ENCODE data around the gene KRTAP4-7. TPM values are rescaled to one million over a fixed set of nuclear protein-coding genes. Genes with fewer than 3 reads are reported as not detected.

KRTAP4-7 gene
- total RNA-seq (2022; extraction: Qiagen RNA extraction), result not detected in 5 replicates

DNA sequence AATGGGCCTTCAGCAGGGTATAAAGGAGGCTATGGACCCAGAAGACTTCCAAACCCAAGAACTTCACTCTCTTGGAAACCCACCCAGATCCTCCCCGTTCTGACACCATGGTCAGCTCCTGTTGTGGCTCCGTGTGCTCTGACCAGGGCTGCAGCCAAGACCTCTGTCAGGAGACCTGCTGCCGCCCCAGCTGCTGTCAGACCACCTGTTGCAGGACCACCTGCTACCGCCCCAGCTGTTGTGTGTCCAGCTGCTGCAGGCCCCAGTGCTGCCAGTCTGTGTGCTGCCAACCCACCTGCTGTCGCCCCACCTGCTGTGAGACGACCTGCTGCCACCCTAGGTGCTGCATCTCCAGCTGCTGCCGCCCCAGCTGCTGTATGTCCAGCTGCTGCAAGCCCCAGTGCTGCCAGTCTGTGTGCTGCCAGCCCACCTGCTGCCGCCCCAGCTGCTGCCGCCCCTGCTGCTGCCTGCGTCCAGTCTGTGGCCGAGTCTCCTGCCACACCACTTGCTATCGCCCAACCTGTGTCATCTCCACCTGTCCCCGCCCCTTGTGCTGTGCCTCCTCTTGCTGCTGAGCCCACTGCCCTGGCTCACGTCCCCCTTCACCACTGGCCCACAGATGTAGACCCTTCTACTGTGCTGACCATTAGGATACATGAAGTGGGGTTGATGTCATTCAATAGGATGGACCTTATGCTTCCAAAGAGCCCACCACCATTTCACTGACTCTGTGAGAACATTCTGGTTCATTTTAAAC is at the start of gene KRTAP4-7:
Gene KRTAP4-7 (plus strand): TSS at position 51 of the 757 bp plus-strand sequence. CDS start 57 bp downstream, at position 108.

DNA sequence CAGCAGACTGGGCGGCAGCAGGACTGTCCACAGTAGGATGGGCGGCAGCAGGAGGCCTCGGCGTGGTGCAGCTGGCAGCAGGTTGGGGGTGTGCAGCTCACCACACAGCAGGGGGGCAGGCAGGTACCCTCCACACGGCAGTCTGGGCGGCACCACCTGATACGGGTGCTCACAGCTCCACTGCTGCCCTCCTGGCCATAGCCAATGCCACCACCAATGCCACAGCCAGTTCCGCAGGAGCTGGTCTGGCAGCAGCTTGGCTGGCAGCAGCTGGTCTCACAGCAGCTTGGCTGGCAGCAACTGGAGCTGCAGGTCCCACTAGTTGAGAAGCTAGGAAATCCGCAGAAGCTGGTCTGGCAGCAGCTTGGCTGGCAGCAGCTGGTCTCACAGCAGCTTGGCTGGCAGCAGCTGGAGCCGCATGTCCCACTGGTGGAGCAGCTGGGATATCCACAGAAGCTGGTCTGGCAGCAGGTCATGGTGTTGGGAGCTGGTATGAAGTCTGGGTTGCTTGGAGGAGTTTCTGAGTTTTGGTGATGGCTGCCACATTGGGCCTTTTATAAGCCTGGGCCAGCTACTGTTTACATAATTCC is 49.5 kb upstream of the KRTAP4-7 start, which contains the start of gene KRTAP1-3:
Gene KRTAP1-3 (minus strand): TSS at position 529 of the 590 bp plus-strand sequence. CDS start 53 bp downstream, at position 476.

DNA sequence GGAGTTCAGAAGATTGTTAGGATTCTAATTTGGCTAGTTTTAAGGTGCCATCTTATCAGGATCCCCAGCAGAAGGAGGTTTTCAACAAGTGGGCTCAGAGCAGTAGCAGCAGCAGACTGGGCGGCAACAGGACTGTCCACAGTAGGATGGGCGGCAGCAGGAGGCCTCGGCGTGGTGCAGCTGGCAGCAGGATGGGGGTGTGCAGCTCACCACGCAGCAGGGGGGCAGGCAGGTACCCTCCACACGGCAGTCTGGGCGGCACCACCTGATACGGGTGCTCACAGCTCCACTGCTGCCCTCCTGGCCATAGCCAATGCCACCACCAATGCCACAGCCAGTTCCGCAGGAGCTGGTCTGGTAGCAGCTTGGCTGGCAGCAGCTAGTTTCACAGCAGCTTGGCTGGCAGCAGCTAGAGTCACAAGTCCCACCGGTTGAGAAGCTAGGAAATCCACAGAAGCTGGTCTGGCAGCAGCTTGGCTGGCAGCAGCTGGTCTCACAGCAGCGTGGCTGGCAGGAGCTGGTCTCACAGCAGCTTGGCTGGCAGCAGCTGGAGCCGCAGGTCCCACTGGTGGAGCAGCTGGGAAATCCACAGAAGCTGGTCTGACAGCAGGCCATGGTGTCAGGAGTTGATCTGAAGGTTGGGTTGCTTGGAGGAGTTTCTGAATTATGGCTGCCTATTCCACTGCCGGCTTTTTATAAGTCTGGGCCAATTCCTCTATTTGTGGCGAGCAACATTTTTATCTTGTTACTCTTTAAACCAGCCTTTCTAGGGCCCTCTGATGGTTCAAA is 43.0 kb upstream of the KRTAP4-7 start, which contains the start of gene KRTAP1-1:
Gene KRTAP1-1 (minus strand): TSS at position 668 of the 789 bp plus-strand sequence. CDS start 53 bp downstream, at position 615.

DNA sequence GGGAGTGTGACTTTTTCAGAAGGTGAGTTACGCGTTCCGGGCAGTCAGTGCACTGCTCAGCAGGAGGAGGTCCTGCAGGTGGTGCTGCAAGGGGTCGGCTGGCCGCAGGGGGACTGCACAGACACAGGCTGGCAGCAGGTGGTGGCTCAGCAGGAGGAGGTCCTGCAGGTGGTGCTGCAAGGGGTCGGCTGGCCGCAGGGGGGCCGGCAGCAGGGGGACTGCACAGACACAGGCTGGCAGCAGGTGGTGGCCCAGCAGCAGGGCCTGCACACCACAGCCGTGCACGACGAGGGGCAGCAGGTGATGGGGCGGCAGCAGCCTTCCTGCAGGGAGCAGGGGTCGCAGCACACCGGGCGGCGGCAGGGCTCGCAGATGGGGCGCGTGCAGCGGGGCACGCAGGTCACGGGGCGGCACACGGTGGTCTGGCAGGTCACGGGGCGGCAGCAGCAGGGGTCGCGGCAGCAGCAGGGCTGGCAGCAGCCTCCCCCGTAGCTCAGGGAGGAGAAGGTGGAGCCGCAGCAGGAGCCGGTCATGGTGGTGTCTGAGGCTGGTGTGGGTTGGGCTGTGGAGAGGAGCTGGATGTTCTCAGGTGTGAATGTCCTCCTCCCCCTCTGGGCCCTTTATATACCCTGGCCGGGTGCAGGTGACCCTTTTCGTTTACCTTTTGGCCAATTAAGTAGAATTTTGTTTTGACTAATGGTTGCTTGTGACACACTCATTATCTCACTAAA is 37.0 kb upstream of the KRTAP4-7 start, which contains the start of gene KRTAP2-1:
Gene KRTAP2-1 (minus strand): TSS at position 582 of the 731 bp plus-strand sequence. CDS start 49 bp downstream, at position 533.

DNA sequence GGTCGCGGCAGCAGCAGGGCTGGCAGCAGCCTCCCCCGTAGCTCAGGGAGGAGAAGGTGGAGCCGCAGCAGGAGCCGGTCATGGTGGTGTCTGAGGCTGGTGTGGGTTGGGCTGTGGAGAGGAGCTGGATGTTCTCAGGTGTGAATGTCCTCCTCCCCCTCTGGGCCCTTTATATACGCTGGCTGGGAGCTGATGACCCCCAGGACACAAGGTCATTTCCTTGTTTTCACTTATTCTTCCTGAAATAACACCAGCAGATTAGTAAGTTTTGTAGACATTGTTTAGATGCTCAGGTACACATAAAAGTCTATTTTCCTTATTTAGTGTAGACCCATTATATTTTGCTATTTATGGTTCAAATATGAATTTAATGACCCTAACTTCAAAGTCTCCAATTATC is 28.8 kb upstream of the KRTAP4-7 start, which contains the start of gene KRTAP2-2:
Gene KRTAP2-2 (minus strand): TSS at position 101 of the 400 bp plus-strand sequence. CDS start 19 bp downstream, at position 82.

DNA sequence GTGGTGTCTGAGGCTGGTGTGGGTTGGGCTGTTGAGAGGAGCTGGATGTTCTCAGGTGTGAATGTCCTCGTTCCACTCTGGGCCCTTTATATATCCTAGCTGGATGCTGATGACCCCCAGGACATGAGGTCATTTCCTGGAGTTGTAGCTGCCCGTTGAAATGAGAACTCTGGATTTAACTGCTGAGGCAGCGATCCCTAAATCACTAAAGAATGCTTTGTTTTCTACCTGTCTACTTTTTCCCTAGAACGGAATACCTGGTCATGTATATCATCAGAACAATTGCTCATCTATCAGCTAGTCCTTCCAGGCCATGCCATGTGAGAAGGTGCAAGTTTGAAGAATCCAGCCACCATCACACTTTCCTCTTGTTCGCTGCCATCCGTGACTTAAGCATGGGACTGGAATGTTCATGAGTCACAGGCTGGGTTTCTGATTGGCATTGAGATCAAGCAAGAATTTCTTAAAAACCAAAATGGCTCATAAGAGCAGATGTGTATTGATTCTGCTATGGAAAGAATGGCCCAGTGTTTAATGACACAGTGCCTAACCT is 23.8 kb upstream of the KRTAP4-7 start, which contains the start of gene KRTAP2-3:
Gene KRTAP2-3 (minus strand): TSS at position 63 of the 553 bp plus-strand sequence. CDS start 64 bp downstream, outside the sequence.

DNA sequence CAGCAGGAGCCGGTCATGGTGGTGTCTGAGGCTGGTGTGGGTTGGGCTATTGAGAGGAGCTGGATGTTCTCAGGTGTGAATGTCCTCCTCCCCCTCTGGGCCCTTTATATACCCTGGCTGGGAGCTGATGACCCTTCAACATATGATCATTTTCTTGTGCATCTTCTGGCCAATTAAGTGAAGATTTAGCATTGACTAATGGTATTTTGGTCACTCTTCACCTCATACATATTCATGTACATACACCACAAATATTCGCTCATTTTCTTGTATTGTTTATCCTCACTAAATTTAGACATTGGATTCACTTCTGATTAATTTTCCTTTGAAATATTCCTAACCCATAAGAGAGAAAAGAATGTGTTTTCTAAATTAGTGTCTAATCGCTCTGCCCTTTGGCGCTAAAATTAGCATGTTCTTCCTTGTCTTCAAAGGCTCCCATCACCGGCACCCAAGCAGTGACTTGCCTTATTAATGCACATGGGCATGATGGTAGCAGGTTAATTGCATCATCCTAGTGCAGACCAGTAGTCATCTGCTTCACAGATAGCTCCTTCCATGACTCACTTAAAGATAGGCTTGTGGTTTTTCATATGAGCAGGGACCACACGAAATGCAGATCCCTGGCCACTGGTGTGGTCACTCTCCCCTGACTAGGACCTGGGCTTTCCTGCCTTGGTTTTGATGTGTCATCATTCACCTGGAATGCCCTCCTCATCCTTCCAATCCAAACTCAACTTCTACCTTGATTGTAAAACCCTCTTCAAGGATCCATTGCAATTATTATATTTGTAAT is 17.9 kb upstream of the KRTAP4-7 start, which contains the start of gene KRTAP2-4:
Gene KRTAP2-4 (minus strand): TSS at position 51 of the 796 bp plus-strand sequence. CDS start 34 bp downstream, at position 17.

DNA sequence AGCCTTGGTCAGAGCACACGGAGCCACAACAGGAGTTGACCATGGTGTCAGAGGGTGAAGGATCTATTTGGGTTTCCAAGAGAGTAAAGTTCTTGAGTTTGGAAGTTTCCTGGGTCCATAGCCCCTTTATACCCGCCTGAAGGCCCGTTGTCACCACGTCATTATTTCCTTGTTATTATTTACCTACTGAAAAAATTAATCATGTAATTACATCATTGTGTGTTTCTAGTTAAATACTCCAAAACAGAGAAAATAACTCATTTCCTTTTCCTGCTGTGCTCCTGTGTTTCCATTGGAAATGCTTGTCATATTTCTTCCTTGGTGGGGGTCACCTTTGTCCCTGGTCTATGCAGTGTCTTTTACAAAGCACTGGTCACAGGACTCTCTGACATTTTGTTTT is 14.1 kb downstream of the KRTAP4-7 start, which contains the start of gene KRTAP4-8:
Gene KRTAP4-8 (minus strand): TSS at position 101 of the 400 bp plus-strand sequence. CDS start 58 bp downstream, at position 43.

DNA sequence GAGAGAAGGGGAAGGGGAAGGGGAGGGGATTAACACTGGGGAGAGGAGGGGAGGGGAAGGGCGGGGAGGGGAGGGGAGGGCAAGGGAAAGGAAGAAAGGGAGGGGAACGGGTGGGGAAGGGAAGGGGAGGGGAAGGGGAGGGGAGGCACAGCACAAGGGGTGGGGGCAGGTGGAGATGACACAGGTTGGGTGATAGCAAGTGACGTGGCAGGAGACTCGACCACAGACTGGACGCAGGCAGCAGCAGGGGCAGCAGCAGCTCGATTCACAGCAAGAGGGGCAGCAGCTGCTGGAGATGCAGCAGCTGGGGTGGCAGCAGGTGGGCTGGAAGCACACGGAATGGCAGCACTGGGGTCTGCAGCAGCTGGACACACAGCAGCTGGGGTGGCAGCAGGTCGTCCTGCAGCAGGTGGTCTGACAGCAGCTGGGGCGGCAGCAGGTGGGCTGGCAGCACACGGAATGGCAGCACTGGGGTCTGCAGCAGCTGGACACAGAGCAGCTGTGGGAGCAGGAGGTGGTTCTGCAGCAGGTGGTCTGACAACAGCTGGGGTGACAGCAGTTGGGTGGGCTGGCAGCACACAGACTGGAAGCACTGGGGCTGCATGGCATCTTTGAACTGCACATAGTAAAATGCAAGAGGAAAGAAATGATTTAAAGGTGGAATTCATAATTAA is 17.8 kb downstream of the KRTAP4-7 start, which contains the start of gene KRTAP4-16:
Gene KRTAP4-16 (minus strand): TSS at position 624 of the 674 bp plus-strand sequence. CDS start 0 bp downstream, at position 624.

DNA sequence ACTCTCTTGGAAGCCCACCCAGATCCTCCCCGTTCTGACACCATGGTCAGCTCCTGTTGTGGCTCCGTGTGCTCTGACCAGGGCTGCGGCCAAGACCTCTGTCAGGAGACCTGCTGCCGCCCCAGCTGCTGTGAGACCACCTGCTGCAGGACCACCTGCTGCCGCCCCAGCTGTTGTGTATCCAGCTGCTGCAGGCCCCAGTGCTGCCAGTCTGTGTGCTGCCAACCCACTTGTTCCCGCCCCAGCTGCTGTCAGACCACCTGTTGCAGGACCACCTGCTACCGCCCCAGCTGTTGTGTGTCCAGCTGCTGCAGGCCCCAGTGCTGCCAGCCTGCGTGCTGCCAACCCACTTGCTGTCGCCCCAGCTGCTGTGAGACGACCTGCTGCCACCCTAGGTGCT is 21.4 kb downstream of the KRTAP4-7 start, which contains the start of gene KRTAP4-9:
Gene KRTAP4-9 (plus strand): TSS at position 43 of the 400 bp plus-strand sequence. CDS start 0 bp downstream, at position 43.

DNA sequence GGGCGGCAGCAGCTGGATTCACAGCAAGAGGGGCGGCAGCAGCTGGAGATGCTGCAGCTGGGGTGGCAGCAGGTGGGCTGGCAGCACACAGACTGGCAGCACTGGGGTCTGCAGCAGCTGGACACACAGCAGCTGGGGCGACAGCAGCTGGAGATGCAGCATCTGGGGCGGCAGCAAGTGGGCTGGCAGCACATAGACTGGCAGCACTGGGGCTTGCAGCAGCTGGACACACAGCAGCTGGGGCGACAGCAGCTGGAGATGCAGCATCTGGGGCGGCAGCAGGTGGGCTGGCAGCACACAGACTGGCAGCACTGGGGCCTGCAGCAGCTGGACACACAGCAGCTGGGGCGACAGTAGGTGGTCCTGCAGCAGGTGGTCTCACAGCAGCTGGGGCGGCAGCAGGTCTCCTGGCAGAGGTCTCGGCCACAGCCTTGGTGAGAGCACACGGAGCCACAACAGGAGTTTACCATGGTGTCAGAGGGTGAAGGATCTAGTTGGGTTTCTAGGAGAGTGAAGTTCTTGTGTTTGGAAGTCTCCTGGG is 34.0 kb downstream of the KRTAP4-7 start, which contains the start of gene KRTAP4-11:
Gene KRTAP4-11 (minus strand): TSS at position 528 of the 541 bp plus-strand sequence. CDS start 58 bp downstream, at position 470.

DNA sequence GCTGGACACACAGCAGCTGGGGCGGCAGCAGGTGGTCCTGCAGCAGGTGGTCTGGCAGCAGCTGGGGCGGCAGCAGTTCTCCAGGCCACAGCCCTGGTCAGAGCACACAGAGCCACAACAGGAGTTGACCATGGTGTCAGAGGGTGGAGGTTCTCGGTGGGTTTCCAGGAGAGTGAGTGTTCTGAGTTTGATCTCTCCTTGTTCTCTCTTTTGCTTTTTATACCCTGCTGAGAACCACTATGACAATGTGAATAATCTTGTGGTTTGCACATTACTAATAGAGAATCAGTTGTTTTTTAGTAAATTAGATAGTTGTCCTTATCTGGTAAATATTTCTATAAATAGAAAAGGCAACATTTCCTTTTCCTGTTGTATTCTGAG is 40.0 kb downstream of the KRTAP4-7 start, which contains the start of gene KRTAP4-12:
Gene KRTAP4-12 (minus strand): TSS at position 192 of the 381 bp plus-strand sequence. CDS start 60 bp downstream, at position 132.

Other genes starting within 250 kb of the KRTAP4-7 start
- not detected in 5 replicates for gene KRT12, start 216.9 kb upstream of the KRTAP4-7 start, total RNA-seq (2022; extraction: Qiagen RNA extraction)
- 0.17 to 0.45 TPM (median 0.26 TPM) in 5 replicates for gene KRT20, start 198.9 kb upstream of the KRTAP4-7 start, total RNA-seq (2022; extraction: Qiagen RNA extraction)
- 0.08 to 0.15 TPM (median 0.08 TPM) in 3 of 5 replicates, not detected in the others for gene KRT23, start 146.5 kb upstream of the KRTAP4-7 start, total RNA-seq (2022; extraction: Qiagen RNA extraction)
- not detected in 5 replicates for gene KRT39, start 117.2 kb upstream of the KRTAP4-7 start, total RNA-seq (2022; extraction: Qiagen RNA extraction)
- not detected in 5 replicates for gene KRT40, start 99.8 kb upstream of the KRTAP4-7 start, total RNA-seq (2022; extraction: Qiagen RNA extraction)
- gene KRTAP3-3, start 90.0 kb upstream of the KRTAP4-7 start, total RNA-seq (2022; extraction: Qiagen RNA extraction), result not detected in 5 replicates
- gene KRTAP3-2, start 84.2 kb upstream of the KRTAP4-7 start, total RNA-seq (2022; extraction: Qiagen RNA extraction), result 0.22 to 0.42 TPM (median 0.37 TPM) in 3 of 5 replicates, not detected in the others
- 0.35 TPM in 1 of 5 replicates, not detected in the others for gene KRTAP3-1, start 75.0 kb upstream of the KRTAP4-7 start, total RNA-seq (2022; extraction: Qiagen RNA extraction)
- gene KRTAP1-5, start 56.9 kb upstream of the KRTAP4-7 start, total RNA-seq (2022; extraction: Qiagen RNA extraction), result not detected in 5 replicates
- gene KRTAP1-4, start 54.0 kb upstream of the KRTAP4-7 start, total RNA-seq (2022; extraction: Qiagen RNA extraction), result not detected in 5 replicates
- gene KRTAP1-3, start 49.3 kb upstream of the KRTAP4-7 start, total RNA-seq (2022; extraction: Qiagen RNA extraction), result not detected in 5 replicates
- gene KRTAP1-1, start 42.7 kb upstream of the KRTAP4-7 start, total RNA-seq (2022; extraction: Qiagen RNA extraction), result not detected in 5 replicates
- not detected in 5 replicates for gene KRTAP2-1, start 36.8 kb upstream of the KRTAP4-7 start, total RNA-seq (2022; extraction: Qiagen RNA extraction)
- gene KRTAP2-2, start 28.9 kb upstream of the KRTAP4-7 start, total RNA-seq (2022; extraction: Qiagen RNA extraction), result not detected in 5 replicates
- gene KRTAP2-3, start 24.0 kb upstream of the KRTAP4-7 start, total RNA-seq (2022; extraction: Qiagen RNA extraction), result 0.22 TPM in 1 of 5 replicates, not detected in the others
- not detected in 5 replicates for gene KRTAP2-4, start 18.3 kb upstream of the KRTAP4-7 start, total RNA-seq (2022; extraction: Qiagen RNA extraction)
- gene KRTAP4-8, start 14.0 kb downstream of the KRTAP4-7 start, total RNA-seq (2022; extraction: Qiagen RNA extraction), result not detected in 5 replicates
- not detected in 5 replicates for gene KRTAP4-16, start 18.1 kb downstream of the KRTAP4-7 start, total RNA-seq (2022; extraction: Qiagen RNA extraction)
- gene KRTAP4-9, start 21.2 kb downstream of the KRTAP4-7 start, total RNA-seq (2022; extraction: Qiagen RNA extraction), result not detected in 5 replicates
- not detected in 5 replicates for gene KRTAP4-11, start 34.2 kb downstream of the KRTAP4-7 start, total RNA-seq (2022; extraction: Qiagen RNA extraction)
- not detected in 5 replicates for gene KRTAP4-12, start 40.0 kb downstream of the KRTAP4-7 start, total RNA-seq (2022; extraction: Qiagen RNA extraction)
- gene KRTAP4-6, start 56.4 kb downstream of the KRTAP4-7 start, total RNA-seq (2022; extraction: Qiagen RNA extraction), result not detected in 5 replicates
- not detected in 5 replicates for gene KRTAP4-5, start 65.7 kb downstream of the KRTAP4-7 start, total RNA-seq (2022; extraction: Qiagen RNA extraction)
- not detected in 5 replicates for gene KRTAP4-4, start 76.6 kb downstream of the KRTAP4-7 start, total RNA-seq (2022; extraction: Qiagen RNA extraction)
- gene KRTAP4-3, start 84.1 kb downstream of the KRTAP4-7 start, total RNA-seq (2022; extraction: Qiagen RNA extraction), result not detected in 5 replicates
- not detected in 5 replicates for gene KRTAP4-2, start 94.1 kb downstream of the KRTAP4-7 start, total RNA-seq (2022; extraction: Qiagen RNA extraction)
- gene KRTAP4-1, start 100.8 kb downstream of the KRTAP4-7 start, total RNA-seq (2022; extraction: Qiagen RNA extraction), result 0.16 to 0.38 TPM (median 0.18 TPM) in 3 of 5 replicates, not detected in the others
- gene KRTAP9-1, start 105.7 kb downstream of the KRTAP4-7 start, total RNA-seq (2022; extraction: Qiagen RNA extraction), result not detected in 5 replicates
- gene KRTAP9-2, start 142.5 kb downstream of the KRTAP4-7 start, total RNA-seq (2022; extraction: Qiagen RNA extraction), result not detected in 5 replicates
- gene KRTAP9-3, start 148.3 kb downstream of the KRTAP4-7 start, total RNA-seq (2022; extraction: Qiagen RNA extraction), result not detected in 5 replicates
- not detected in 5 replicates for gene KRTAP9-8, start 153.8 kb downstream of the KRTAP4-7 start, total RNA-seq (2022; extraction: Qiagen RNA extraction)
- not detected in 5 replicates for gene KRTAP9-4, start 165.5 kb downstream of the KRTAP4-7 start, total RNA-seq (2022; extraction: Qiagen RNA extraction)
- not detected in 5 replicates for gene KRTAP9-9, start 171.2 kb downstream of the KRTAP4-7 start, total RNA-seq (2022; extraction: Qiagen RNA extraction)
- not detected in 5 replicates for gene KRTAP9-6, start 181.2 kb downstream of the KRTAP4-7 start, total RNA-seq (2022; extraction: Qiagen RNA extraction)
- gene KRTAP9-7, start 191.5 kb downstream of the KRTAP4-7 start, total RNA-seq (2022; extraction: Qiagen RNA extraction), result not detected in 5 replicates
- gene KRTAP29-1, start 218.7 kb downstream of the KRTAP4-7 start, total RNA-seq (2022; extraction: Qiagen RNA extraction), result not detected in 5 replicates
- gene KRTAP16-1, start 225.2 kb downstream of the KRTAP4-7 start, total RNA-seq (2022; extraction: Qiagen RNA extraction), result not detected in 5 replicates
- not detected in 5 replicates for gene KRTAP17-1, start 231.6 kb downstream of the KRTAP4-7 start, total RNA-seq (2022; extraction: Qiagen RNA extraction)

All from A549 treated with Mapracorat at 1 μM for 4 hours (cell line).